Kidney capillary endothelial cell (primary cell): ENCODE data around the gene TTYH3.

ENCODE experiments used
- DNase-seq: peaks from one replicate; pipeline ENCODE4 v3.0.0-alpha.2; 2018; ENCODE audit warnings: low spot score

Gene TTYH3

DNA sequence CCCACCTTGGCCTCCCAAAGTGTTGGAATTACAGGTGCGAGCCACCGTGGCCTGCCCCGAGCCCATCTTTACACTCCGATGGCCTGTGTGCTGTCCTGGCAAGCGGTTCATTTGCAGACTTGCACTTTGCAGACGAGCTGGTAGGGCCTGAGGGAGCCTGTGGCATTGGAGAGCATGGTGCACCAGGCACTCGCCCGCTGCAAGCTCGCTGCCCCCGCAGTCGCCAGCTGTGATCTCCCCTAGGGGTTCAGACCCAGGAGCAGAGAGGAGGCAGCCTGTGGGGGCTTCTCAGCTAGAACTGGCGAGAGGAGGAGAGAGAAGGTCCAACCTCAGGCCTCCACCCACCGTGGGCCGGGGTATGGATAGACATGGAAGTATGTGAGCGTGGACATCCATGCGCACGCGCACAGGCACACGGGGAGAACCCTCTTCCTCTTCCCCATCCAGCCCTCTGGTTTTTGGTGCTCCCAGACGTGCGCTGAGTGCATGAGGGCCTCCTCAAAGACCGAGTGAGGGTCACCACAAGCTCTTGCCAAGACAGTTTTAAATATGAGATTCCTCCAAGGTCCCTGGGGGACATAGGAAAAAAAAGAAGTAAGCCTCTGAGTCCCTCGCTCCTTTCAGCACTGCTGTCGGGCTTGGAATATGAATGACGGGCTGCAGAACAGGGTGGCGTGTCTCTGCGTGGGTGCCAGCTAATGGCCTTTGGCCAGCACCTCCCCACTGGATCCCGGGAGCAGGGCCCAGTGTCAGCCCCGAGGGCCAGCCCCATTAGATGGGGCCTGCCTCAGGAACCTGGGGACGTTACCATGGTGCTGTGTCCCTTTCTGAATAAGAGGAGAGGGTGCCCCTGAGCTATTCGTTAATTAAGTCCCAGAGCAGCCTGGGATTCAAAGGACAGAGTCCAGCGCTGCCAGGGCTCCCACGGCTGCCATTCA lies 15.1 kb upstream of the TTYH3 start:
- DNase-seq, result no peak

DNA sequence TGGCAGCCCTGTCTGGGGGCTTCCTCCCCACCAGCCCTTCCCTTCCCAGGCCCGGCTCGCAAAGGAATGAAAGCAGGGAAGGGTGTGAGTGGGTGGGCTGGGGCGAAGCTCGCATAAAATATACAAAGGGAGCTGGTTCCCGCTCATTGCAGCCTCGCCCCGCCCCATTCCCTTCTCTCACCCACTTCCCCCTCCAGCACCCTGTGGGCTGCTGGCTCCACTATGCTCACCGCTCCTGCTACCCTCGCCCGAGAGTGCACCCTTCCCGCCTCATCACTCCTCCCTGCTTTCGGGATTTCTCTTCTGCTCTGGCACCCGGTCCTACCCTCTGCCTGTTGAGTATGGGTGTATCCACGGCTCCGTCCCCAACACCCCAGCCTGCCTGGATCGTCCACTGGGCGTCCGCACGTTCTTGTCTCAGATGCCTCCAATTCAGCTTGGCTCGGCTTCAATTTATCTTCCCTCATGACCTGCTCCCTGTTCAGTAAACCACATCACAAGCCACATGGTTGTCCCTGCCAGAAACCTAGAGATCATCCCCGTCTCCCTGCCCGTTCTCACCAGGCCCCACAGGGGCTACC lies 14.4 kb upstream of the TTYH3 start:
- DNase-seq, result no peak

DNA sequence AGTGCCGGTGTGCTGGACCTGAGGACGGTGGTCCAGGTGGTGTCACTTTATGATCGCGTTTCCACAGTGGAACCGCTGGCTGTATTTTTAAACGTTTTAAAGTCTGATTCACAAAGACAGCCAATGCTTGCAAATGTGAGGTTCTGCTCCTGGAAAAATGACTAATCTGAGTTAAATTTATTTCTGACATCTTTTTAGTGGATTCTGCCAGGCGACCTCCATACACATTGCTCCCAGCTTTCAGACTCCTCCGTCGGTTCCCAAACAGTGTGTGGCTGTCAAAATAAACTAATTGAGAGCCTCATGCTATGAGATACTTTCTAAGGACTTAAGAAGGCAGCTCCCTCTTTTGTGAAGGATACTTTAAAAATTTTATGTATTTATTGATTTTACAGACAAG lies 12.7 kb upstream of the TTYH3 start:
- DNase-seq, result no peak

DNA sequence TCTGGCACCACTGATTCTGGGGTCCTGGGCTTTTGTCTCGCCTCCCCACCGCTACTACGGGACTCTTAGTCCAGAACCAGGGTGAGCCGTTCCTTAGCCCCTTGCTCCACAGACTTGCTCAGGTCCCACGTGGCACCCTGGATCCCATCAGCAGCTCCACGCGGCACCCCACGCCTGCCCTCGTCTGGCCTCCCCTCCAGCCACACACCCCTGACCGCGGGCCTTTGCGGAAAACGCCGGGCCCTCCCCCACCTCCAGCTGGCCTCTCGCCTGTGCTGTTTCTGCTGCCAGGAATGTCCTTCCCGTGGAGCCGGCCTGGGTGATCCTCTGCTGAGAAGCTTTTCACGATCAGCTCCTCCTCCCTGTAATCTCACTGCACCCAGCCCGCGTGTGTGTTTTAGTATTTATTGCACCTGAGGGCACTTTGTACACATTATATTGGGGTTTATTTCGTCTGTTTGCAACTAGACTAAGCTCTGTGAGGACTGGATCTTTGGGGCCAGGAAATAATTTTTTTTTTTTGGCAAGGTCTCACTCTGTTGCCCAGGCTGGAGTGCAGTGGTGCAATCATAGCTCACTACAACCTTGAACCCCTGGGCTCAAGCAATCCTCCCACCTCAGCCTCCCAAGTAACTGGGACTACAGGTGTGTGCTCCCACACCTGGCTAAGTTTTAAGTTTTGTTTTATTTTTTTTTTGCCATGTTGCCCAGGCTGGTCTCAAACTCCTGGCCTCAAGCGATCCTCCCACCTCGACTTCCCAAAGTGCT lies 10.5 kb upstream of the TTYH3 start:
- no peak for DNase-seq

DNA sequence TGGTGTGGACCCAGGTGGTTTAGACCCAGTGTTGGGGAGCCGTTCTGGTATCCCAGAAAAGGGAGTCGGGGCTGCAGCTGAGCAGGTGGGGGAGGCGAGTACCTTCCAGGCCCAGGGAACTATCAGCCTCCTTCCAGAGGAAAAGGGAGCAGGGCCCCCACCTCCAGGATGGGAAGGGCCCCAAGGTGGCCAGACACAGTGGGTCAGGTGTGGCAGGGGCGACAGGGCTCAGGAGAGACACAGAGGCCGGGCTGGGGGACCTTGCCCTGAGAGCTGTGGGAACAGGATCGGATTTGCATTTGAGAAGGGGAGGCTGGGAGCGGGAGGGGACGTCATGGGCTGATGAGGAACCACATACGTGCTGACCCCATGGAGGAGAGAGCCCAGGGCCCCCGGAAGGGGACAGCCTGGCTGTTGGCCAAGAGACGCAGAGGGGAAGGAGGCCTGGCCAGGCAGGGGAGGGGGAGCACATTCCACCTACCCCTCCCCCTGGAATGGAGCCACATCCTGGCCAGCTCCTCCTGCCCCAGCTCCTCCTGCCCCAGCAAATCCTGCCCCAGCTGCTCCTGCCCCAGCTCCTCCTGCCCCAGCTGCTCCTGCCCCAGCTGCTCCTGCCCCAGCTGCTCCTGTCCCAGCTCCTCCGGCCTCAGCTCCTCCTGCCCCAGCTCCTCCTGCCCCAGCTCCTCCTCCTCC lies 9.7 kb upstream of the TTYH3 start:
- DNase-seq, result no peak

DNA sequence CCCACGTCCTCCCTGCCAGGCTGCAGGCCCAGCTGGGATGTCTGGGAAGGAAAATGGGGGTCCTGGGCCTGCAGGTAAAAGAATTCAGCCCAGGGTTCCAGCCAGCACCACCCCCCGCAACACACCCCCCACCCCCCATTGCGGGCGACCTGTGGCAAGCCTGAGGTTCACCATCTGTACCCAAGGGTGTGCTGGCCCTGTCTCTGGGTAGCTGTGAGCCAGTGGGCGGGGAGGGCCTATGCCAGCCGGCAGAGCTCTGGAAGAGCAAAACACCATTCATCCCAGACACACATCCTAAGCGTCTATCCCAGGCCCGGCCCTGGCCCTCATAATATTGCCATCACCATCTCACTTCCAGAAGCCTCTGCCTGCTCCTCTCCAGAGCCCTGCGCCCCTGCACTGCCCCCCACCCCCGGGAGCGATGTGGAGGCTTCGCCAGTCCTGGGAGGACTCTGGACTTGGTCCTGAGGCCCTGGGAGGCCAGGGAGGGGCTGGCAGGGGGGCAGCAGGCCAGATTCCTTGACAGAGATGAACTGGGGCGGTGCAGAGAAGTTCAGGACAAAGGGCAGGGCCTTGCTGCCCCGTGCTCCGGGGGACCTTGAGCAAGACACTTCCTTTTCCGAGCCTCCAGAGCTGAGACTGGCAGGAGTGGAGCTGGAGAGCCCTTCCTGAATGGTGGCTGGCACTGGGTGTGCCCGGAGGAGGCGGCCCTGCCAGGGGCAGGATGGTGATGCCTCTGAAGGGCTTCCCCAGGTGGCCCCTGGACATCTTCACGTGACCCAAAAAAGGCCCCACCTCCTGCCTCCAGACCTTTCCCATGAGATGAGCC lies 8.7 kb upstream of the TTYH3 start:
- no peak for DNase-seq

DNA sequence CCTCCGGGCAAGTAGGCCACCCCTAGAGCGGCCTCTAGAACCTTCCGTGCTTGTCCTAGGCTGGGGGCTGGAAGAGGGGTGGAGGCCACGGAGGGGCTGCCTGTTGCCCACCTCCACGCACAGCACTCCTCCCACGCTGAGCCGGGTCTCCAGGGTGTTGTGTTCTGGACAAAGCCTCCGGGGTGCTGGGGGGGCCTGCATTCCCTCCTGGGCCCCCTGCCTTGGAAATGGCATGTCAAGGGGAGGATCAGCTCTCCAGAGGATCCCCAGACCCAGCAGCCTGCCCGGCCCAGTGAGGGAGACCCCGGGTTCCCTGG lies 8.1 kb upstream of the TTYH3 start:
- DNase-seq, result no peak

DNA sequence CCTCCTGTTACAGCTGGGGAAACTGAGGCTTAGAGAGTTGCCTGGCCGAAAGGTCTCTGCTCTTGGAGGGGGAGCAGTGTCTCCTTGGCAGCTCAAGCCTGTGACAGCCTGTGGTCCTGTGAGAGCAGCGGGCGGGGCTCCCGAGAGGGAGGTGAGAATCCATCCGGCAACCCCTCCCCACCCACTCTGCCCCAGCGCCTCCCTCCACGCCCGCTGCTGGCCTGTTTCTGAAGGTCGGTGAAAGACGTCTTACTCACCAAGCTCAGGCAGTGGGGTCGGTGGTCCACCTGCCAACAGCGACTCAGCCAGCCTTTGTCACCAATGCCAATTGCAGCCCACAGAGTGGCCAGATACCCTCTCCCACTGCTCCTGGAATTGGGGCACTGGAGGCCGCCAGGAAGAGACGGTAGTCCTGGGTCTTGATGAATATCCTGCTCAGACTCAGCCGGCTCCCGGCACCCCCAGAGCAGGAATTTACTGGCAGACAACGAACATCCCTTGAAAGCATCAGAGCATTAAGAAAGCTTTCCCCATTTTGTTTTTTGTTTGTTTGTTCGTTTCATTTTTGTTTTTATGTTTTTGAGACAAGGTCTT lies 7.4 kb upstream of the TTYH3 start:
- DNase-seq, result no peak

DNA sequence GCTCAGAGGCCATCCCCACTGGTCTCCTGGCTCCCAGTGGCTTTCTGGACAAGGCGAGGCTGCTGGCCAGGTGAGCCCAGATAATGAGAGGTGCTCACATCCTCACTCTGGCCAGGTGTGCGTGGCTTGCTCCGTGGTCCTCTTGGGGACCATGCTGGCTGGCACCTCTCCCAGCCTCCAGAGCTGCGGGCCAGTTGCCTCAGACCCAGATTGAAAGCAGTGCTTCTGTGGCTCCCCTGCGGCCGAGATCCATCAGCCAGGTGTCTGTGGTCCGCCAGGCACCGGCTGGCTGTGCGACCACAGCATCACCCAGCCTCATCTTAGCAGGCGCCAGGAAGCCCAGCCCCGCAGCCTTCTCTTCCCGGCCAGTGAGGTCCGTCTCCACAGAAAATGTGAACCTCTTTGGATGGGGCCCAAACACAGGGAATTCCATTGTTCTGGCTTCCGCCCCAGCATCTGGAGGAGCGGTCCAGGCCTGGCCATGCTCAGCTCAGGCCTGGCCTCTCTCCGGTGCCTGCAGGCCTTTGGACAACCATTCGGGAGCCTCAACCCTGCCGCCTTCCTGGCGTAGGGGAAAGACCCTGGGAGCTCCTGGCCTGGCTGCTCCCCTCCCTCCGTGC lies 5.2 kb upstream of the TTYH3 start:
- peak; percentile 89 for DNase-seq

DNA sequence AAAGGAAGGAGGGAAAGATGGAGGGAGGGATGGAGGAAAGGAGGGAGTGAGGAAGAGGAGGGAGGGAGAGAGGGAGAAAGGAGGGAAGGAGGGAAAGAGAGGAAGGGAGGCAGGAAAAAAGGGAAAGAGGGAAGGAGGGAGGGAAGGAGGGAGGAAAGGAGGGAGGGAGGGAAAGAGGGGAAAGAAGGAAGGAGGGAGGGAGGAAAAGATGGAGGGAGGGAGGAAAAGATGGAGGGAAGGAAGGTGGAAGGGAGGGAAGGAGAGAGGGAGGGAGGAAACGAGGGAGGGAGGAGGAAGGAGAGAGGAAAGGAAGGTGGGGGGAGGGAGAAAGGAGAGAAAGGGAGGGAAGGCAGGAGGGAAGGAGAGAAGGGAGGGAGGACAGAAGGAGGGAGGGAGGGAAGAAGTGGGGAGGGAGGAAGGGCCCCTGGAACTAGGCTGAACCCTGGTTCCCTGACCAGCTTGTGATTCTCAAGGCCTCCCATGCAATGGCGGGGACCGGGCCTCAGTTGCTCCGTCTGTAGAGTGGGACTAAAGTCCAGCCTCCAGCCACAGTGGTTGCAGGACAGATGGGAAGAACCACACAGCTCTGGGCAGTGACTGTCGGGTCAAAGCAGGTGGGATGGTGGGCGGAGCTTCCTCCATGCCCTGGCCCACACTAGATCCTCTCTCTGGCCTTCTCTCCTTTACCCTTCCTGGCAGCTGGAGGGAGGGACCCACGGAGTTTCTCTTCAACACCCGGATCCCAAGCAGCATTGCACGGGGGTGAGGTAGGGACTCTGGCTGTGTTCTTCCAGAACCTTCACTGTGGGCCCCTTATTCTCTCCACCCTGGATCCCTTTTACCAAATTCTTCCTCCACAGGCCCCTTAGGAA lies 4.3 kb upstream of the TTYH3 start:
- DNase-seq, result no peak

DNA sequence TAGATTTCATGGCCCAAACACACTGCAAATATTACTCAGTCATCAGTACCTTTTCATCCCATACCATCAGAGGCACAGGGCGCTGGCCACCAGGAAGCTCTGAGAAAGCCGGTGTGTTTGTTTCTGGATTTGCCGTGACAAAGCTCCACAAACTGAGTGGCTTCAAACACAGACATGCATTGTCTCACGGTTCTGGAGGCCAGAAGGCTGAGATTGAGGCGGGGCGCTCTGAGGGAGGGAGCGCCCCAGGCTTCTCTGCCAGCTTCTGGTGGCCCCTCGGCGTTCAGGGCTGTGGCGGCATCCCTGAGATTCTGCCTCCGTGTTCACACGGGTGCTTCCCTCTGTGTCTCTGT lies 3.7 kb upstream of the TTYH3 start:
- DNase-seq, result no peak

DNA sequence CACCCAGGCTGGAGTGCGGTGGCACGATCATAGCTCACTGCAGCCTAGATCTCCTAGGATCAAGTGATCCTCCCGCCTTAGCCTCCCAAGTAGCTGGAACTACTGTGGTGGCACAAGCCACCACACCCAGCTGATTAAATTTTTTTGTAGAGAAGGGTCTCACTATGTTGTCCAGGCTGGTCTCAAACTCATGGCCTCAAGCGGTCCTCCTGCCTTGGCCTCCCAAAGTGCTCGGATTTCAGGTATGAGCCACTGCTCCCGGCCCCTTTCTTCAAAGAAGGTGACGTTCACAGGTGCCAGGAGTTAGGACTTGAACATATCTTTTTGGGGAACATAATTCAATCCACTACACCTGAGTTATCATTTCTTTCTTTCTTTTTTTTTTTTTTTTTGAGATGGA lies 2.9 kb upstream of the TTYH3 start:
- DNase-seq, result no peak

DNA sequence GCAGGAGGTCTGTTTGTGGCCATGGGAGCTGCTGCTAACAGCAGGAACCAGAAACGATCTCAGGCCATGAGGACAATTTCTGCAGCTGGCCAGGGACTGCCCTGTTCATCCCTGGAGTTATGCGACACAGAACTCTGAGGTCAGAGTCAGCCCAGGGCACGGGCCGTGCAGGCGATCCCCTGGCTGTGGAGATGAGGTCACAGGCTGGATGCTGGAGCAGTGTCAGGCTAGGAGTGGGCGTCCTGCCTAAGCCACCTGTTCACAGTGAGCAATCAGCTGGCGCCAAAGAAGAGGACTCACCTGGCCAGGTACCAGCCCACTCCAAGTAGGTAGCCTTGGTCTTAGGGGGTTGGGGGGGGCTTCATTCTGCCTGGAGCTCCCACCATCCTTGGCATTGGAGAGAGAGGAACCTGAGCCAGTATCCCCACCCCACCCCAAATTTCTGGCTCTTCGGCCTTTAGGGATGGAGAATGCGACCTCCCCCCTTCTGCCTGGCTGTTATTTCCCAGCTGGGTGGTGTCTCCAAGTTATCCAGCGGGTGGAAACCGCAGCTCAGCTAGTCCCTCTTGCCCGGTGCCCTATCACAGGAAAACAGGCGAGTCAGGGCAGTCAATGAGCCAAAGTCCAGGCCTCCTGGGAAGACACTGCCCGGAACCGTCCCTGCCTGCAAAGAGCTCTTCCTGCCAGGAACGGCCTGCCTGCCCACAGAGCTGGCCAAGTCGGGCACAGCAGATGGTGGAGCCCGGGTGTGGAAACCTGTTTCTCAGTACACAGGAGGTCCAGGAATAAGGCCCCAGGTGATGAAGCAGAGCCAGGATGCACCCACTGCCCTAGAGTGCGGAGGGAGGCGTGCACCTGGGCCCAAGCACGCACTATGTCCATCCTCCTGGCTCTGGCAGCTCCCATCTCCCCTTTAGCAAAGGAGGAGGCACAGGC lies 1.8 kb upstream of the TTYH3 start:
- DNase-seq, result no peak

DNA sequence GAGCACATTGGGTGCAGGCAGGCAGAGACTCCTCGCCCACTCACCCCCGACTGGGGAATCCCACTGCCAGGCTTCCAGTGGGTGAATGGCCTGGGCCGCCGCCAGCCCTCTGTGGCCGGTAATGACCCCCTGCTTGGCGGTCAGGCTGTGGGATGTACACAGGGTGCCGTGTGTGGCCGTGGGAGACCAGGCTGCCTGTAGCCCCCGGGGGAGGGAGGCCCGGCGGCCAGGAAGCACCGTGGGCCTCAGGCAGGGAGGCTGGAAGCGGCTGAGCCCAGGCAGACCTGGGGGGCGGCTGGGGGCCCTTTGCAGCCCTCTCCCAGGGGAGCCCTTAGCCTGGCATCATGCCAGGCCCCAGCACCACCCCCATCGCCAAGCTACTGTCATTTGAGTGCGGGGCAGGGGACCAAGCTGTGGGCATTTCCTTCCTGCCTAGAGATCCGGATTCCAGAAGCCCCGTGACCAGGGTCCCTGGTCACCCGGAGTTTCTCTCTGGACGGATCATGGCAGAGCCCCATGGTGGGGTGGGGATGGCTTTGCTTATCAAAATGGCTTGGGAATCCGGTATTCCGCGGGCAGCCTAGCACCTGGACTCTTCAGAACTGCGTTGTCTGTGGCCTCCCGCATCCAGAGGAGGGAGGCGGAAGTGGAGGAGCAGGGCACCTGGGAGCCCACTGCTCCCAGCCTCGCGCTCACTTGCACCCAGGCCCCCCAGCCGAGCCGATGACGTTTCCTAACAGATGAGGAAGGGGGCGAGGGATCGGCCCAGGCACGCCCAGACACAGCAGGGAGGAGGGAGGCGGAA lies 1.1 kb downstream of the TTYH3 start:
- DNase-seq, result no peak

DNA sequence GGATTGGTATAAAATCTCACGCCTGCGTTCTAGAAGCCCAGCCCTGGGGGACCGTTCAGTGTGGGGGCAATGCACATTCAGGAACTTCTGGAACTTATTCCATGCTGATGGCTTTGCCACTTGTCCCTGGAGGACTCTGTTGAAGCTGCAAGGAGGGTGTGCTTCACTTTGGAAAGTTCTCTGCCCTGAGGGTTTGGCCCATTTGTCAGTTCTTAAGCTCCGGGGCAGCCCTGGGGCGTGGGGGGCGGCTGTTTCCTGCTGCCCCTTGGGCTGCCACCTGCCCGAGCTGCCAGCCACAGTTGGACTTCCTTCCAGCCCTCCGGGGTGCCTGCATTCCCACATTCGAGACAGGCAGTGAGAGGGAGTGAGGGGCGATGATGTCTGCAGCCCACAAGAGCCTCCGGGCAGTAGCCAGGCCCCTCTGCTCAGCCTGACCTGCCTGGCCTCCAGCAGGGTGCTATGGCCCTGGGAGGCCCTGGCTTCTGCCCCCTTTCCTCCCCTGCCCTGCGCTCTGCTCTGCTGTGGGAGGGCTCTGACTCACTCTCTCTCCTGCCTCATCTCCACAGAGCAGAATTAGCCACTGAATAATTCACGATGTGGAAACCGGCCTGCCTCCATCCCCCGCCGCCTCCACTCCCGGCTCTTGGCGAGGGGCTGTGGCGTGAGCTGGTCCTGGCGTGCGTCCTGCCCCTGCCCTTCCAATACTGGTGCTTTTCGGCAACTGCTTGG lies 1.9 kb downstream of the TTYH3 start:
- peak; percentile 61 for DNase-seq

DNA sequence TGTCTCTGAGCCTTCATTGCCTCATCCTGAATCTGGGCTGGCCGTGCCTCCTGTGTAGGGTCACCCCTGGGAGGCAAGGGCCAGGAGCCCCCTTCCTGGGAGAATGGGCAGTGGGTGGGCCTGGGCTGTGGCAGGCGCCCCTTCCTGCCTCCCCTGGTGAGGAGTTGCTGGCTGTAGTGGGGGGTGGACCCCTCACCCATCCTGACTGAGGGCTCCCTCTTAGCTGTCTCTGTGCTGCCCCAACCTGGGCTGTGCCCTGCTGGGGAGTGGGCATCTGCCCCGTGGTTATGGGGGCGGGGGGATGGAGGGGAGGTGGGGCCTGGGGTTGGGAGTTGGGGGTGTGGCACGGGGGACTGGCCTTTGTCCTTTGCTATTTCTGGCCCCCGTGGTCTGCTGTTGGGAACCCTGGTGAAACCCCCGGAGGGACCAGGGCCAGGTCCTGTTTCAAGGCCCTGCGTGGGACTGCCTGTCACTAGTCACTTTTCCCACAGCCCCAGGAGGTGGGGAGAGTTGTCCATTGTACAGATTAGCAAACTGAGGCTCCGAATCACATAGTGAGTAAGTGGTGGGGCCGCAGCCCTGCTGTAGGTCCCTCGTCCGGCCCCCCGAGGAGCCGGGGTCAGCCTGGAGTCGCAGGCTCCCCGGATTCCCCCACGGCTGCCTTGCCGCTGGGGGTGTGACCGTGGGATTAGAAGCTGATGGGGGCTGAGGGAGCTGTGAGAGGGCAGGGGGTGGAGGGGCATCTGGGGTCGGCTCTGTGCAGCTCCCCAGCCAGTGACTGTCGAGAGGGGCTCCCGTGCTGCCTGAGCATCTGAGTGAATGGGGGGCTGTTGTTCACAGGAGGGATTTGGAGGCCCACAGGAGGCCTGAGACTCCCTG lies 2.7 kb downstream of the TTYH3 start:
- no peak for DNase-seq
